Left ventricle myocardium inferior (tissue), 1 donor: Measurements from ENCODE around the gene A1BG. TPM values are rescaled to one million over a fixed set of nuclear protein-coding genes. Genes with fewer than 3 reads are reported as not detected.
A peak's percentile ranks its signal among the peaks of the same experiment; 100 is the strongest.
"Not testable (repeated sequence)": the region's sequence is repeated elsewhere in the genome, so short reads cannot be mapped to it uniquely, and the experiment has no call there.

ENCODE experiments used
- DNase-seq: peaks from one replicate; pipeline ENCODE4 v3.0.0-alpha.2; 2020
- H3K27ac ChIP-seq: fragments of 200-600 bp; replicated peaks from 2 replicates; pipeline ENCODE4 v1.8.0; 2021
- H3K27me3 ChIP-seq: fragments of 200-600 bp; 2 replicates; pipeline ENCODE4 v1.8.0; 2021; ENCODE audit warnings: low read depth
- H3K36me3 ChIP-seq: fragments of 200-600 bp; 2 replicates; pipeline ENCODE4 v1.8.0; 2021
- H3K4me1 ChIP-seq: fragments of 200-600 bp; 2 replicates; pipeline ENCODE4 v1.8.0; 2021
- H3K4me3 ChIP-seq: fragments of 200-600 bp; 2 replicates; pipeline ENCODE4 v1.8.0; 2021; ENCODE audit warnings: mild to moderate bottlenecking, moderate library complexity
- H3K9me3 ChIP-seq: fragments of 200-600 bp; replicated peaks from 2 replicates; pipeline ENCODE4 v1.8.0; 2021
- CTCF ChIP-seq: fragments of 200-600 bp; IDR thresholded peaks from 2 replicates; pipeline ENCODE4 v1.8.0; 2021; ENCODE audit warnings: antibody characterized with exemption, mild to moderate bottlenecking, borderline replicate concordance
- intact Hi-C: fragments of 100-400 bp; cut with micrococcal nuclease; formaldehyde crosslinking; loops from one replicate; pipeline ENCODE4 v1.11.0; 2022
- total RNA-seq: library from RNA; stranded (reverse); fragmentation: NEBNext Ultra II Directional; extraction: Animal tissue kit (Norgen Biotek cat#: 25700); gene quantifications from one replicate; pipeline ENCODE4 v1.2.1, GENCODE V29; 2021
- donor health status: DM: no; HTN: yes; CAD: no; lungs with severe emphysema.

Gene A1BG
- total RNA-seq, 1 donor from 2014 or later: 3.7 TPM

GRCh38 chr19:58382997-58383603 is 29.8 kb upstream of the A1BG start:
- TF ChIP-seq CTCF: no peak
- DNase-seq: no peak
- Histone ChIP-seq H3K27me3 (no peaks in the 10 kb centered on the region), H3K4me1 (peaks cover 56% of the 10 kb centered on the region), H3K4me3 (no peak overlapping the region), H3K36me3 (peaks cover 1% of the 10 kb centered on the region), H3K27ac (no peak overlapping the region), H3K9me3 (no peaks in the 10 kb centered on the region)
- intact Hi-C loops: no loop called here

DNA sequence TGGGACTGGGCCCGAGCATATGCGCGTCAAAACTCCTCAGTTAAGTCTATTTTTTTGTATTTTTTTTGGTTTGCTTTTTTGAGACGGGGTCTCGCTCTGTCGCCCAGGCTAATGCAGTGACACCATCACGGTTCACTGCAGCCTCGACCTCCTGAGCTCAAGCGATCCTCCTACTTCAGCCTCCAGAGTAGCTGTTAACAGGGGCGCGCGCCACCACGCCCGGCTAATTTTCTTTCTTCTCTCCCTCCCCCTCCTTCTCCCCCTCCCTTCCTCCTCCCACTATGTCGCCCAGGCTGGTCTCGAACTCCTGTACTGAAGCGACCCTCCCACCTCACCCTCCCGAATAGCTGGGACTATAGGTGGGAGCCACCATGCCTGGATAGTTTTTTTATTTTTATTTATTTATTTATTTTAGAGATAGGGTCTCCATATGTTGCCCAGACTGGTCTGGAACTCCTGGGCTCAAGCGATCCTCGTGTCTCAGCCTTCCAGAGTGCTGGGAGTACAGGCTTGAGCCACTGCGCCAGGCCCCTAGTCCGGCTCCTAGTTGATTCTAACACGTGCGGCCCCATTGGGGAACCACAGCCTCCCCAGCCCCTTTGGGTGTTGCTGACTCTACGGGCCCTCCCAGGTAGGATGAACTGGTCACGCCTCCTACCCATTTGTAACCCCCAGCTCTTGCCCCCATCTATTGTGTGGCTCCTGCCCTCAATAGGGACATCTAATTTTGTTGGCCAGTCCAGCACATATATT is 28.3 kb upstream of the A1BG start:
- Histone ChIP-seq H3K4me1 (peaks cover 44% of the 10 kb centered on the region), H3K27me3 (no peaks in the 10 kb centered on the region), H3K27ac (peak overlapping the region; percentile 99), H3K9me3 (no peaks in the 10 kb centered on the region), H3K4me3 (peak overlapping the region; percentile 89), H3K36me3 (no peaks in the 10 kb centered on the region)
- DNase-seq: no peak
- intact Hi-C loops: no loop called here
- no peak for TF ChIP-seq CTCF

DNA sequence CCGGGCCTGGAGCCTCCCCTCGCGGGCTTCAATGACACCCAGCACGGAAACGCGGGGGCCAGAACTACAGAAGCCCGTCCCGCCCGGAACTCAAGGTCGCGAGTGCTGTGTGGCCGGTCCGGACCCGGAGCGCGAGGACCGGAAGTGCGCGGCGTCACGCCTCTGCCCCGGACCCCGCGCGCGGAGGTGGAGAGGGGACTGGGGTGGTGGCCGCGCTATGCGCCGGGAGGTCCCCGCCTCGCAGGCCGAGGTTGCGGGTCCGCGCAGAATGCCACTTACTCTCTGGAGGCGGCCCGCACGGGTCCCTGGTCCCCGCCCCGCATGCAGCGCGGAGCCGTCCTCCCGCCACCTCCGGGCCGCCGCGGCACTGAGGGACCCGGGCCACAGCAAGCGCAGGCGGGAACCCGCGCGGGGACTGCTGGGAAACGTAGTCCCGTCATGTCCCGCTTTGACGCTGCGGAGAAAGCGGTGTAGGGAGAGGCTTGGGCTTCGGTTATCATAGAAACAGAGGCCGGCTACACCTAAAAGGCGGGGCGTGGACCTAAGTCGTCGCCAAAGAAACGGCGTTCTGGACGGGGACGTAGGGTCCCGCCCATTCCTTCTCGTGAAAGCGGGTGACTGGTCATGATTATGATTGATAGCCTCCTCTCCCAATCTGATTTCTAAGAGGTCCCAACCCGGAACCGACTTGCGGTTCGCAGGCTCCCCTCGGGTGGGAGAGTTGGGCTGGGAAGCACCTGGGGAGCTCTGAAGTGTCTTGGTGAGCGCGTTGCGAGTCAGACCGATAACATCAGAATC is 27.6 kb upstream of the A1BG start, which contains the start of gene ZNF837:
ZNF837 (minus strand) TSS at position 369 of the 798 bp plus-strand sequence. CDS start 11,698 bp downstream, outside the sequence.
- Histone ChIP-seq H3K36me3 (no peaks in the 10 kb centered on the region), H3K9me3 (no peaks in the 10 kb centered on the region), H3K4me3 (peak within 1 kb of the TSS; percentile 89), H3K27ac (peak within 1 kb of the TSS; percentile 99), H3K27me3 (no peaks in the 10 kb centered on the region), H3K4me1 (peaks cover 36% of the 10 kb centered on the region)
- peak; percentile 99 for DNase-seq
- intact Hi-C loops: no loop called here
- peak; percentile 5 for TF ChIP-seq CTCF

GRCh38 chr19:58380037-58380661 is 26.9 kb upstream of the A1BG start:
- no peak for TF ChIP-seq CTCF
- intact Hi-C loops: no loop called here

GRCh38 chr19:58379246-58379645 is 26.0 kb upstream of the A1BG start:
- H3K4me1 ChIP-seq: peaks cover 29% of the 10 kb centered on the region
- H3K9me3 ChIP-seq: no peaks in the 10 kb centered on the region
- no peak for DNase-seq
- intact Hi-C loops: no loop called here
- H3K4me3 ChIP-seq: no peak overlapping the region
- no peak for TF ChIP-seq CTCF
- peak overlapping the region; percentile 99 for H3K27ac ChIP-seq
- no peaks in the 10 kb centered on the region for H3K27me3 ChIP-seq
- H3K36me3 ChIP-seq: no peaks in the 10 kb centered on the region

More at GRCh38 chr19:58380037-58380661, 26.9 kb upstream of the A1BG start:
- Histone ChIP-seq H3K36me3 (no peaks in the 10 kb centered on the region), H3K9me3 (no peaks in the 10 kb centered on the region), H3K4me3 (peak overlapping the region; percentile 89), H3K4me1 (peaks cover 29% of the 10 kb centered on the region), H3K27ac (peak overlapping the region; percentile 99), H3K27me3 (no peaks in the 10 kb centered on the region)
- DNase-seq: no peak

GRCh38 chr19:58376724-58377123 is 23.4 kb upstream of the A1BG start:
- intact Hi-C loops: not testable (repeated sequence)

More at GRCh38 chr19:58376724-58377123, 23.4 kb upstream of the A1BG start:
- H3K4me3 ChIP-seq, H3K27ac ChIP-seq, DNase-seq, H3K27me3 ChIP-seq, H3K9me3 ChIP-seq, H3K36me3 ChIP-seq: not testable (repeated sequence)
- peaks cover 35% of the 10 kb centered on the region for H3K4me1 ChIP-seq
